ENCODE measurements around the gene ZNF22. TPM values are rescaled to one million over a fixed set of nuclear protein-coding genes. Genes with fewer than 3 reads are reported as not detected.

ZNF22 gene
- polyA plus RNA-seq, 1 donor (not counting 4 experiments of a cell fraction or from before 2014, with no cell fraction given) = 9.4 TPM

DNA sequence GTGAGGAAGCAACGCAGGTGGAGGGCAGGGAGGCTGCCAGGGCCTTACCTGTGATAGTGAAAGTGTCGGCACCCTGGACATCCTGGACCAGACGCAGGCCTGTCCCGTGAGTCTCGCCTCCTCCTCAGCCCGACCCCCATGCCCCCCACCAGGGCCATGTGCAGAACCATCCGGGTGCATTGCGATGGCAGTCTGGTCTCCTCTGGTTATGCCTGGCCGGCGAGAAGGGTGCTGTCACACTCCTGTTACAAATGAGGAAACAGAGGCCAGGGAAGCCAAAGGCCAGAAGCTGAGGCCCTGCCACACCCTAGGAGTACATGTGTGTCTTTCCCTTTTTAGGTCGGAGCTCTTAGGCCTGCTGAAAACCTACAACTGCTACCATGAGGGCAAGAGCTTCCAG lies 29.3 kb upstream of the ZNF22 start:
- Histone ChIP-seq H3K79me2 (ENCODE audit: control insufficient read depth, insufficient read depth, low read length) (no peaks in the 10 kb centered on the region), H3K9me1 (ENCODE audit: control insufficient read depth, extremely low read depth, insufficient read depth, low read length) (no peaks in the 10 kb centered on the region), H3K36me3 (ENCODE audit: control insufficient read depth in 2 of 2, extremely low read depth in 1 of 2, insufficient read depth in 2 of 2, low read length in 2 of 2) (no peaks in the 10 kb centered on the region), H3K9me3 (ENCODE audit: control insufficient read depth, low read depth, low read length) (no peaks in the 10 kb centered on the region), H3K27ac (ENCODE audit: control insufficient read depth, insufficient read depth, low read length) (no peak overlapping the region), H3K4me3 (ENCODE audit: control insufficient read depth in 2 of 3, extremely low read depth in 1 of 3, insufficient read depth in 2 of 3, low read depth in 1 of 3, low read length in 3 of 3) (no peak overlapping the region), H3K27me3 (ENCODE audit: control insufficient read depth, extremely low read depth, insufficient read depth, low read length) (no peaks in the 10 kb centered on the region), H3K9ac (ENCODE audit: control insufficient read depth, extremely low read depth, insufficient read depth, low read length) (no peak overlapping the region), H3K4me2 (ENCODE audit: control insufficient read depth, extremely low read depth, insufficient read depth, low read depth, low read length) (no peak overlapping the region), H3K4me1 (ENCODE audit: control insufficient read depth, extremely low read depth, insufficient read depth, low read length) (peaks cover 10% of the 10 kb centered on the region), H2AFZ (ENCODE audit: control insufficient read depth, low read length) (no peak overlapping the region), H4K20me1 (ENCODE audit: control insufficient read depth, extremely low read depth, insufficient read depth, low read length) (no peaks in the 10 kb centered on the region)
- TF ChIP-seq, protein P1, sequence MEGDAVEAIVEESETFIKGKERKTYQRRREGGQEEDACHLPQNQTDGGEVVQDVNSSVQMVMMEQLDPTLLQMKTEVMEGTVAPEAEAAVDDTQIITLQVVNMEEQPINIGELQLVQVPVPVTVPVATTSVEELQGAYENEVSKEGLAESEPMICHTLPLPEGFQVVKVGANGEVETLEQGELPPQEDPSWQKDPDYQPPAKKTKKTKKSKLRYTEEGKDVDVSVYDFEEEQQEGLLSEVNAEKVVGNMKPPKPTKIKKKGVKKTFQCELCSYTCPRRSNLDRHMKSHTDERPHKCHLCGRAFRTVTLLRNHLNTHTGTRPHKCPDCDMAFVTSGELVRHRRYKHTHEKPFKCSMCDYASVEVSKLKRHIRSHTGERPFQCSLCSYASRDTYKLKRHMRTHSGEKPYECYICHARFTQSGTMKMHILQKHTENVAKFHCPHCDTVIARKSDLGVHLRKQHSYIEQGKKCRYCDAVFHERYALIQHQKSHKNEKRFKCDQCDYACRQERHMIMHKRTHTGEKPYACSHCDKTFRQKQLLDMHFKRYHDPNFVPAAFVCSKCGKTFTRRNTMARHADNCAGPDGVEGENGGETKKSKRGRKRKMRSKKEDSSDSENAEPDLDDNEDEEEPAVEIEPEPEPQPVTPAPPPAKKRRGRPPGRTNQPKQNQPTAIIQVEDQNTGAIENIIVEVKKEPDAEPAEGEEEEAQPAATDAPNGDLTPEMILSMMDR (optimal IDR thresholded peaks at IDR 0.05 in 1 of 3, IDR thresholded peaks at IDR 0.05 in 1 of 3, conservative IDR thresholded peaks at IDR 0.05 in 1 of 3; ENCODE audit: extremely low read depth in 1 of 3, insufficient read depth in 2 of 3, low read length in 3 of 3) = no peak
- no peak for TF ChIP-seq EZH2 (IDR thresholded peaks at IDR 0.05; ENCODE audit: low read length)
- dilution Hi-C loops (cut with MboI; ENCODE audit: extremely low pct_ligation_motif_present, low sequenced_read_pairs) = no loop called here
- FAIRE-seq (no peak), DNase-seq (ENCODE audit: low read depth, low spot score) (no peak)

- Histone ChIP-seq H3K9me1 (ENCODE audit: control insufficient read depth, extremely low read depth, insufficient read depth, low read length) (no peaks in the 10 kb centered on the region), H3K9ac (ENCODE audit: control insufficient read depth, extremely low read depth, insufficient read depth, low read length) (no peak overlapping the region), H2AFZ (ENCODE audit: control insufficient read depth, low read length) (no peak overlapping the region), H3K79me2 (ENCODE audit: control insufficient read depth, insufficient read depth, low read length) (no peaks in the 10 kb centered on the region), H4K20me1 (ENCODE audit: control insufficient read depth, extremely low read depth, insufficient read depth, low read length) (no peaks in the 10 kb centered on the region), H3K27ac (ENCODE audit: control insufficient read depth, insufficient read depth, low read length) (no peak overlapping the region), H3K4me3 (ENCODE audit: control insufficient read depth in 2 of 3, extremely low read depth in 1 of 3, insufficient read depth in 2 of 3, low read depth in 1 of 3, low read length in 3 of 3) (no peak overlapping the region), H3K27me3 (ENCODE audit: control insufficient read depth, extremely low read depth, insufficient read depth, low read length) (no peaks in the 10 kb centered on the region), H3K4me1 (ENCODE audit: control insufficient read depth, extremely low read depth, insufficient read depth, low read length) (peaks cover 10% of the 10 kb centered on the region), H3K36me3 (ENCODE audit: control insufficient read depth in 2 of 2, extremely low read depth in 1 of 2, insufficient read depth in 2 of 2, low read length in 2 of 2) (no peaks in the 10 kb centered on the region), H3K4me2 (ENCODE audit: control insufficient read depth, extremely low read depth, insufficient read depth, low read depth, low read length) (no peak overlapping the region), H3K9me3 (ENCODE audit: control insufficient read depth, low read depth, low read length) (no peaks in the 10 kb centered on the region)
- FAIRE-seq (no peak), DNase-seq (ENCODE audit: low read depth, low spot score) (no peak)
- dilution Hi-C loops (cut with MboI; ENCODE audit: extremely low pct_ligation_motif_present, low sequenced_read_pairs) = no loop called here
- TF ChIP-seq EZH2 (IDR thresholded peaks at IDR 0.05; ENCODE audit: low read length) = no peak
- TF ChIP-seq, protein P1 (optimal IDR thresholded peaks at IDR 0.05 in 1 of 3, IDR thresholded peaks at IDR 0.05 in 1 of 3, conservative IDR thresholded peaks at IDR 0.05 in 1 of 3; ENCODE audit: extremely low read depth in 1 of 3, insufficient read depth in 2 of 3, low read length in 3 of 3) = no peak
Measured at GRCh38 chr10:44971935-44972757, 28.6 kb upstream of the ZNF22 start.
